ENCODE results near the gene LITAFD.

GRCh38 chr16:8916541-8917225, 34.5 kb downstream of the LITAFD start:
- no peak for TF ChIP-seq CTCF (IDR thresholded peaks at IDR 0.05; ENCODE audit: insufficient read depth, low read depth, low read length)
- TF ChIP-seq EZH2 (IDR thresholded peaks at IDR 0.05; ENCODE audit: insufficient read depth, low read length), result no peak

All from astrocyte (in vitro differentiated cells and primary cell).